Measurements from ENCODE around the gene TCP11L1. TPM values are rescaled to one million over a fixed set of nuclear protein-coding genes. Genes with fewer than 3 reads are reported as not detected.

Gene TCP11L1
- total and polyA plus RNA-seq, 12 donors: 3.0 to 35.2 (median 13.3) TPM

- TF ChIP-seq POLR2A (IDR thresholded peaks at IDR 0.05): no peak
- TF ChIP-seq CTCF (IDR thresholded peaks at IDR 0.05): no peak
- no peak for DNase-seq
- H3K27ac ChIP-seq: no peak overlapping the region
- intact Hi-C loops (cut with DNase I): no loop called here
- no peak overlapping the region for H3K4me3 ChIP-seq
- H3K9me3 ChIP-seq (replicated peaks in 1 of 3): peaks cover 0 to 8% (median 0%) of the 10 kb centered on the region in 3 donors
- no peaks in the 10 kb centered on the region for H3K36me3 ChIP-seq (replicated peaks in 1 of 2)
- no peaks in the 10 kb centered on the region for H3K4me1 ChIP-seq (replicated peaks in 1 of 2)
- H3K27me3 ChIP-seq: no peaks in the 10 kb centered on the region
Observed at GRCh38 chr11:32991898-32992297, 47.5 kb upstream of the TCP11L1 start.

DNA sequence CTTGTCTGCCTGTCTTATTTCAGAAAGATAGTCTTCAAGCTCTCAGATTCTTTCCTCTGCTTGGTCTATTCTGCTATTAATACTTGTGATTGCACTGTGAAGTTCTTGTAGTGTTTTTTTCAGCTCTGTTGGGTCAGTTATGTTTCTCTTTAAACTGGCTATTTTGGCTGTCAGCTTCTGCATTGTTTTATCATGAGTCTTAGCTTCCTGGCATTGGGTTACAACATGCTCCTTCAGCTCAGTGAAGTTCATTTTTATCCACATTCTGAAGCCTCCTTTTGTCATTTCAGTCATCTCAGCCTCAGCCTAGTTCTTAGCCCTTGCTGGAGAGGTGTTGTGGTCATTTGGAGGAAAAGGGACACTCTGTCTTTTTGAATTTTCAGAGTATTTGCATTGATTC, 39.2 kb upstream of the TCP11L1 start:
- intact Hi-C loops (cut with DNase I): no loop called here
- no peak overlapping the region for H3K4me3 ChIP-seq
- H3K9me3 ChIP-seq (replicated peaks in 1 of 3): no peaks in the 10 kb centered on the region
- H3K36me3 ChIP-seq (replicated peaks in 1 of 2): no peaks in the 10 kb centered on the region
- H3K27ac ChIP-seq: no peak overlapping the region
- H3K4me1 ChIP-seq (replicated peaks in 1 of 2): no peaks in the 10 kb centered on the region
- no peak for DNase-seq
- TF ChIP-seq CTCF (IDR thresholded peaks at IDR 0.05): no peak
- no peak for TF ChIP-seq POLR2A (IDR thresholded peaks at IDR 0.05)
- no peaks in the 10 kb centered on the region for H3K27me3 ChIP-seq

GRCh38 chr11:33001281-33001680, 38.1 kb upstream of the TCP11L1 start:
- H3K27ac ChIP-seq: no peak overlapping the region

DNA sequence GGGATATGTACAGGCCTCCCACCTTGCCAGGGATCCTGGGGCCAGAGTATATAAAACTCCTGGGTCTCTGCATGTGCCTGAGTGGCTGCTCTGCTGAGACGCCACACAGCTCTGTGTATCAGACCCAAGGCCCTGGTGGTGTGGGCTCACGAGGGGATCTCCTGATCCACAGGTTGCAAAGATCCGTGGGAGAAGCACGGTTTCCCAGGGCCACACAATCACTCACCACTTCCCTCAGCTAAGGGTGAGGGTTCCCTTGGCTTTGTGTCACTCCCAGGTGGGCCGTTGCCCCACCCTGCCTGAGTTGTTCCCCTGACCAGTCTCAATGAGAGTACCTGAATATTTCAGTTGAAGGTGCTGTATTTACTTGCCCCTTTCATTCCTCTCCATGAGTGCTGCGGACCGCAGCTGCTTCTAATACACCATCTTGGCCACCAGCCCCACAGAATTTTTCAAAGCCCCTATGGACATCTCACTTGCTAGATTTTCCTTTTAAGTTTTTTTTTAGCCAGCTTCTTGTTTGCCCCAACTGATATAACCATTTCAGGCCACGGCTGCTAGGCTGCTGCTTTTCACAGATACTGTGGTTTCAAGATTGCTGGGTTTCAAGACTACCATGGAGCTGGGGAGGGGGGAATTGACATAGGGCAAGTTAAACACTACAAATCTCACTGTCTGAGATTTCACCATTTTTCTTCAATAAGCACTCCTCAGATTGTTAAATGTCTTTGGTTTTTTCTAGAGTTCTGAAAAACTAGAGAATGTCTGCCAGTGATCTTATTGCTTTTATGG, 37.4 kb upstream of the TCP11L1 start:
- Histone ChIP-seq H3K4me3 (no peak overlapping the region), H3K4me1 (replicated peaks in 1 of 2) (no peaks in the 10 kb centered on the region), H3K27me3 (no peaks in the 10 kb centered on the region), H3K9me3 (replicated peaks in 1 of 3) (no peaks in the 10 kb centered on the region), H3K36me3 (replicated peaks in 1 of 2) (no peaks in the 10 kb centered on the region), H3K27ac (no peak overlapping the region)
- intact Hi-C loops (cut with DNase I): no loop called here
- DNase-seq: no peak
- 82 to 91% (median 87%) methylated on average over 7 to 8 of the region's 8 CpGs for WGBS, 4 donors
- TF ChIP-seq CTCF (IDR thresholded peaks at IDR 0.05) (no peak), POLR2A (IDR thresholded peaks at IDR 0.05) (no peak)

More at GRCh38 chr11:33001281-33001680, 38.1 kb upstream of the TCP11L1 start:
- H3K4me1 ChIP-seq (replicated peaks in 1 of 2): no peaks in the 10 kb centered on the region
- TF ChIP-seq POLR2A (IDR thresholded peaks at IDR 0.05): no peak
- no peak for TF ChIP-seq CTCF (IDR thresholded peaks at IDR 0.05)
- intact Hi-C loops (cut with DNase I): no loop called here
- no peaks in the 10 kb centered on the region for H3K9me3 ChIP-seq (replicated peaks in 1 of 3)
- DNase-seq: no peak
- H3K27me3 ChIP-seq: no peaks in the 10 kb centered on the region
- 72 to 92% (median 83%) methylated on average over 2 to 6 of the region's 6 CpGs for WGBS, 4 donors
- H3K4me3 ChIP-seq: no peak overlapping the region
- no peaks in the 10 kb centered on the region for H3K36me3 ChIP-seq (replicated peaks in 1 of 2)
